Measurements from ENCODE around the gene PPT2. TPM values are rescaled to one million over a fixed set of nuclear protein-coding genes. Genes with fewer than 3 reads are reported as not detected.
"Not testable (repeated sequence)": the region's sequence is repeated elsewhere in the genome, so short reads cannot be mapped to it uniquely, and the experiment has no call there.

The PPT2 gene
- total RNA-seq, 1 donor from 2014 or later: 37.6 TPM

GRCh38 chr6:32127717-32128592, 26.0 kb upstream of the PPT2 start, which contains the start of gene ATF6B:
ATF6B (minus strand) TSS chr6:32128246; CDS start chr6:32128207, 39 bp downstream.
- DNase-seq: peak; percentile 100

- no peak for DNase-seq
Observed at GRCh38 chr6:32128751-32129296, 25.1 kb upstream of the PPT2 start.

DNA sequence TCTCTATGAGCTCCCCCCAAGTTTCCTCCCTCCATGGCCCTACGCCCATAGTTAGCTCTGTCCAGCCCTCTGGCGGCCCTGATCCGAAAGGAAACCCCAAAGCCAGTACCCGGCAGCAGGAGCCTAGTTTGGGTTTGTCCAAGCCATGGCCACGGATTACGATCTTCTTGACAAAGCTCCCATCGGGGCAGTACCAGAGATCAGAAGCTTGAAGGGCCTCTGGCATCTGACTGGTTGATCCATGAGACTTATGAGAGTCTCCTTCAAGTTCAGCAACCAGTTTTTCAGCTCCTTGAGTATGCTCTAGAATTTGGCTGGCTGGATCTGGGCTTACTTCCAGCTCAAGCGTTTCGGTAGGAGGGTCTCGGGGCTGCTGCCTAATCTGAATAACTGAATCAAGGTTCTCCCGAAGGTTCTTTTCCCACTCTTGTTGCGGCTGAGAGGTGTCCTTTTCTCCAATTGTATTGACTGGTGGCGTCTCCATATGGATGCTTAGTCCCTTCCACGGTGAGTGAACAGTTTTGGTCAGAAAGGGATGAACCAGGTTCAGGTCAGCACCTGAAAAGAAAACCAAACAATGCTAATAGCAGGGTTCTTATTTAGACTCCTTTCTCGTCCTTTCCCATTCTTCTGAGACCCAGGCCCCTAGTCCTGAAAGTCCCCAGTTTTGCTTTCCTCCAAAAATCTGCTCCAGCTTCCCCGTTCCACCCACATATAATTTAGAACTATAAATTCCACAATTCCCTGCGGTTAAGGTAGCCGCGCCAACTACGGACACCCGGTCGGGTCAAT, 24.4 kb upstream of the PPT2 start:
- DNase-seq: no peak

- no peak for DNase-seq
Observed at GRCh38 chr6:32131439-32131948, 22.4 kb upstream of the PPT2 start.

- DNase-seq: no peak
Observed at GRCh38 chr6:32132110-32132509, 21.8 kb upstream of the PPT2 start.

- DNase-seq: no peak
Observed at GRCh38 chr6:32133786-32134185, 20.2 kb upstream of the PPT2 start.

DNA sequence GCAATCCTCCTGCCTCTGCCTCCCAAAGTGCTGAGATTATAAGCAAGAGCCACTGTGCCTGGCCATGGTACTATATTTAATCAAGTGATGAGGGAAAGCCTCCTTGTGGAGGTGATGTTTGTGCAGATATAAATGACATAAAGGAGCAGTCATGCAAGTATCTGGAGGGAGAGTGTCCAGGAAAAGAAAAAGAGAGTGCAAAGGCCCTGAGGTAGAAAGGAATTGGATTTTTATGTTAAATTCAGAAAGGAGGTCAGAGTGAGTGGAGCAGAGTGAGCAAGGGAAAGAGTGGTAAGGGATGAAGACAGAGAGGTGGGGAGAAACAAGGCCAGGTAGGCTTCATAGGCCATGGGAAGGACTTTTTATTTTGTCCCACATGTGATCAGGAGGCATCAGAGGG, 16.5 kb upstream of the PPT2 start:
- DNase-seq: no peak

GRCh38 chr6:32139590-32139989, 14.4 kb upstream of the PPT2 start:
- no peak for DNase-seq

DNA sequence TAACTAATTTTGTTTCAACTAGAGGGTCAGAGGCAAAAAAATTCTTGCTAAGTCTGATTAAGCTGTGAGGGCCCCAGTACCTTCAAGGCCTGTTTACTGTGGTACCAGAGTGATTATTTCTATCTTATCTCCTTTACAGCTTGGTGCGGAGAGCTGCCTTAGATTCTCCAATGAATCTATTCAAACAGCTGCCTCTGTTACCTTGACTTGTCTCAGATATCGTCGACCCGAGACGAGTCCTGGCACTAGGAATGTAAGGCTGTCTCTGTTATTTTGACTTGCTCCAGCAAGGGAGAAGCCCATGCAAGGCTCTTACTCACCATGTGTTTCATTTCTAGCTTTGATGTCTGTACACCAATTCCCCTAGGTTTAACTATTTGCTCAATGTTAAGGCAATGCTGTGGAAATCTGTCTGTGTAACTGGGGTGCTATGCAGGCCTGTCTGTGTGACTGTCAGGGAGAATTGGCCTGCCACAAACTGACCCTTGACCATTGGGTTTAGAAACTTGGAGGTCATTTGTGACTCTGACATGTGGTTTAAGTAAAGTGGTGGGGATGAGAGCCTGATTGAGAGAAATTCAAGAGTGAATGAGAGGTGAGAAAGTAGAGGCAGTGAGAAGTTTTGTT, 13.4 kb upstream of the PPT2 start:
- DNase-seq: no peak

GRCh38 chr6:32144238-32144637, 9.7 kb upstream of the PPT2 start:
- DNase-seq: not testable (repeated sequence)

DNA sequence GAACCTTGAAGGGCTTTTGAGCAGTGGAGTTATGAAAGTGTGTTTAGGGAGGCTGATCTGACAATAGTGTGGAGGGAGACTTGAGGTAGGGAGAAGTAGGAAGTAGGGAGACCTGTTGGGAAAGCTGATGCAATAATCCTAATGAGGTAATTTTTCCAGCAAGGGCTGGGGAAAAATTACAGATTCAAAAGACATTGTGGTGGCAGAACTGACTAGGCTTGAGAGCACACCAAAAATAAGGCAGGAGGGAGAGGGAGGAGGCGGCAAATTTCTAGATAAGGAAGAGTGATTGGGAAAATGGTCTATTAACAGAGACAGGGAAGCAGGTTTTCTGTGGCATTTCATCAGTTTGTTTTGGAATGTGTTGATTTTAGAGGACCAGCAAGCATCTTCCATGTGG, 7.7 kb upstream of the PPT2 start:
- DNase-seq: no peak

GRCh38 chr6:32146687-32147086, 7.3 kb upstream of the PPT2 start:
- DNase-seq: no peak

DNA sequence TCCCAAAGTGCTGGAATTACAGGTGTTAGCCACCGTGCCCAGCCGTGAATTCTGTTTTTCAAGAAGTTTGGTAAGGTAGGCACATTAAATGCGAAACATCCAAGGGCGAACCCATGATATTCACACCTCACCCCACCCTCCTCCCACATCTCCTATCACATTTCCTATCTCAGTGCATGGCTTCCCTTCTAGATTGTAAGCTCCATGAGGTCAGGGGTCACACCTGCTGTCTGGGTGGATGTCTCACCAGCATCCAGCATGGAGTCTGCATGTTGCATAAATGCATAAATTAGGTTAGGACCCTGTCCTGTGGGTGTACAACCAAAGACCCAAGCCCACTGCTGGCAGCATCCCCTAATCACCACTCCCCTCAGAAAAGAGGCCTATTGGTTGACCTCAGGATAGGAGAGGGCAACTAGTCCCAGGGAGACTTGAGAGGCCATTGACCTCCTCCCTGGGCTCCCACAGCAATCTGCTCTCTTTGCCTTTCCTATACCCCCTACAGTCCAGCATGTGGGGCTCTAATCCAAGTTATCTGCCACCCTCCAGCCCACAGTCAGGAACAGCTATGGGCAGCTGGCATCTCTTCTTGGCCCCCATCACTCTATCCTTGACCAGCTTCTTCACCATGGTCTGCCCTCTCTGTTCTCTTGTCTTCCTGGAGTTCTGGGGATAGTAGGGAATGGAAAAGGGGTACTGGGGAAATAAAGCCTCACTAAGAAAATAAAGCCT, 6.4 kb upstream of the PPT2 start:
- no peak for DNase-seq

DNA sequence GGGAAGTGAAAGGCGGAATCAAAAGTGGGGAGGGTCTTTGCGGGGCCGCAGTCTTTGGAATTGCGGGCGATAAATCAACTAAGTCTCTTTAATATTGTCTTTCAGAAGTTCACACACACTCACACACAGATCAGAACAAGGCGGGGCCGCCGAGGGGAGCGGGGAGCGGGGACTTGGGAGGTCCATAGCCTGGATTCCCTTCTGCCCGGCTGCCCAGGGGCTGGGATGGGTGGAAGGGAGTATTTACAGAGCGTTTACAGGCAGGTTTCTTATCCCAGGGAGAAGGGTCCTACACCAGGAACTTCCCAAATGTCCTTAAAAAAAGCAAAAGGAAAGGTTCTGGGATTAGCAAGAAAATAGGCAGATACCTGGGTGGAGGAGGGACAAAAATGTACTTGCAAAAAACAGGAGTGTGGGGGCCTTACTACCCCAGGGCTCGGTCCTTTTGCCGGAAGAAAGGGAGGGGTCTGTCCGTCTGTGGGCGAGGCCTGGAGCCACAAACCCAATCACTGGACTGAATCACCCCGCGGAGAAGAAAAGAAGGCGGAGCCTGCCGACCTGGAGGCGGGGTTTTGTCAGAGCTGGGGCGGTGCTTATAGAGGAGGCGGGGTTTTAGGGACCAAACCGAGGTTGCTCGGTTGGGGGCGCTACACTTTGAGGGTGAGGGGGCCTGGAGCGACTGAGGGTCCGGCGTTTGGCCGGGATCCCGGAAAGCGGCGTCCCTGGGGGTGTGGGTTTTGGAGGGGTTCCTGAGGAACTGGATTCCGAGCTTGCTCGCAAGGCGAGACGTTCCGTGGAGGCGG, 5.5 kb upstream of the PPT2 start:
- DNase-seq: peak; percentile 79

DNA sequence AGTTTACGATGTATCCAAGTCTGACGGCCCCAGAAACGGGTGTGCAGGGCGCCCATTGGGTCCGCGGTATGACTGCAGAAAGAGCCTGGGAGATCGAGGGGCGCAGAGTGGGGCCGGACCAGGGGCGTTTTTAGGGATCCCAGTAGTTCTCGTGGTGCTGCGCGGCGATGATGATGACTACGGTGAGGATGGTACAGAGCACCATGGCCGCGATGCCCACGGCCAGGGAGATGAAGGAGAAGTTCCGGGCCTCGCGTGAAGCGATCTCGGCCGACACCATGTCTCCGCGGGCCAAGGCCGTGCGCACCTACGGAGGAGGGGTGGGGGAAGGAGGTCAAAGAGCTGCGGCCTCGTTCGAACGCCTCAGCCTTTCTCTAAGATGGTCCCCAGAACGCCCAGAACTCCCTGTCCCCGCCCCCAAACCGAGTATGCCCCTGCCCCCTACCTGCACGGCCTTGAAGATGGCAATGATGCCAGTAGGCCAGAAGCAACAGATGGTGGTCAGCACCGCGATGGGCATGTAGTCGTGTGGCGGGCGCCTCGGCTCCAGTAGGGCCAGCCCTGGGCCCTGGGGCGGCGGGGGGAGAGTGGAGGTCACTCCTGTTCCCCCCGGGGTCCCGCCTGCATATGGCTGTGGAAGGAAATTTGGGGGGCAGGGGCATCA, 4.7 kb upstream of the PPT2 start:
- DNase-seq: no peak

DNA sequence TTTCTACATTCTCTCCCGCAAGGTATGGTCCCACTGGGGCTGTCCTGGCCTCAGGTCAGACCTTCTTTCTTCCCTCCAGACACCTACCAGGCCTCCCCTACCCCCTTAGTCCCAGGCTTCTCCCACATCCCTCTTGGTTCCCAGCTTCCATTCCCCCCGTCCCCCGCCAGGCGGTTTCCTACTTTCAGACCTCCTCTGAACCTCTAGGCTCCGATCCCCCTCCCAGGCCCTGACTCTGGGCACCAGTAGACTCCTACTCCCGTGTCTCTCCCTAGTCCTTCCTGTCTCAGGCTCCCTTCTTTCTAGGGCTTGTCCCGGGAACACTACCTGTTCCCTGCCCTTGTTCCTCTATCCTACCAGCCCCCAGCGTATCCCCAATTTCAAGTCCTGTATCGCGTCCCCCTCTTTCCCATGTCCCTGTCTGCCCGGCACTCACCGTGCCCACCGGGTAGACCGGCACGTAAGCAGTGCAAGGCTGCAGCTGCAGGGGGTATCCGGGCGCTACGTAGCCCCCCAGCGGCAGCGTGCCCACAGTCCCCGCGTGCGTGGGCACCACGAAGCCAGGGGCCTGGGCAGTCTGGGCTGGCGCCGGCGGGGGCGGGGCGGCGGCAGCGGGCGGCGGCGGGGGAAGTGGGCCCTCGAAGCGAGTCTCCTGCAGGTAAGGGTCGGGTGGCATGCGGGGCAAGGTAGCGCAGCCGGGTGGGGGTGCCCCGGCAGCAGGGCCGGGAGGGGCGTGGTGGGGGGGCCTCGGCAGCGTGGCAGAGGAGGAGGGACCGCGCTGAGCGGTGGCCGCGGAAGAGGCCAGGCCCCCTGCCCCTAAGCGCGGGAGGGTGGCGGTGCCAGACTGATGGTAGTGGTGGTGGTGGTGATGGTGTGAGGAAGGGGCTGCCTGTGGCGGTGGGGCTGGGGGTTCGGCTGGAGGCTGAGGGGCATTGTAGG, 3.7 kb upstream of the PPT2 start:
- no peak for DNase-seq

GRCh38 chr6:32151181-32151862, 2.6 kb upstream of the PPT2 start:
- no peak for DNase-seq

All from tongue (tissue), 2 donors.